Measurements from ENCODE around the gene TMEM86A.
"Not testable (repeated sequence)": the region's sequence is repeated elsewhere in the genome, so short reads cannot be mapped to it uniquely, and the experiment has no call there.

Gene TMEM86A

GRCh38 chr11:18698341-18699268, at the start of gene TMEM86A:
Gene TMEM86A (plus strand): TSS chr11:18698779. CDS start chr11:18698887, 108 bp downstream.
- DNase-seq (ENCODE audit: low read depth in 2 of 2), result peak; percentile 74 to 88

GRCh38 chr11:18650353-18650752, 48.2 kb upstream of the TMEM86A start:
- DNase-seq (ENCODE audit: low read depth in 2 of 2), result no peak

- DNase-seq (ENCODE audit: low read depth in 2 of 2), result no peak
Observed at GRCh38 chr11:18650859-18651557, 47.6 kb upstream of the TMEM86A start.

GRCh38 chr11:18657673-18658072, 40.9 kb upstream of the TMEM86A start:
- DNase-seq (ENCODE audit: low read depth in 2 of 2), result no peak

- DNase-seq (ENCODE audit: low read depth in 2 of 2), result not testable (repeated sequence)
Observed at GRCh38 chr11:18665353-18665872, 33.2 kb upstream of the TMEM86A start.

- DNase-seq (ENCODE audit: low read depth in 2 of 2), result no peak
Observed at GRCh38 chr11:18668131-18668530, 30.4 kb upstream of the TMEM86A start.

GRCh38 chr11:18669219-18669596, 29.4 kb upstream of the TMEM86A start:
- DNase-seq (ENCODE audit: low read depth in 2 of 2), result no peak

GRCh38 chr11:18669711-18670110, 28.9 kb upstream of the TMEM86A start:
- no peak for DNase-seq (ENCODE audit: low read depth in 2 of 2)

- peak in 1 of 2 donors; percentile 10 for DNase-seq (ENCODE audit: low read depth in 2 of 2)
Observed at GRCh38 chr11:18671246-18671645, 27.3 kb upstream of the TMEM86A start.

GRCh38 chr11:18672209-18672608, 26.4 kb upstream of the TMEM86A start:
- DNase-seq (ENCODE audit: low read depth in 2 of 2), result peak; percentile 19

- DNase-seq (ENCODE audit: low read depth in 2 of 2), result no peak
Observed at GRCh38 chr11:18676803-18677202, 21.8 kb upstream of the TMEM86A start.

GRCh38 chr11:18677560-18677959, 21.0 kb upstream of the TMEM86A start:
- no peak for DNase-seq (ENCODE audit: low read depth in 2 of 2)

- not testable (repeated sequence) for DNase-seq (ENCODE audit: low read depth in 2 of 2)
Observed at GRCh38 chr11:18681949-18682348, 16.6 kb upstream of the TMEM86A start.

- no peak for DNase-seq (ENCODE audit: low read depth in 2 of 2)
Observed at GRCh38 chr11:18682466-18682865, 16.1 kb upstream of the TMEM86A start.

- no peak for DNase-seq (ENCODE audit: low read depth in 2 of 2)
Observed at GRCh38 chr11:18684267-18684666, 14.3 kb upstream of the TMEM86A start.

GRCh38 chr11:18691467-18692140, 7.0 kb upstream of the TMEM86A start:
- DNase-seq (ENCODE audit: low read depth in 2 of 2), result not testable (repeated sequence)

GRCh38 chr11:18692941-18693760, 5.4 kb upstream of the TMEM86A start:
- DNase-seq (ENCODE audit: low read depth in 2 of 2), result no peak

- no peak for DNase-seq (ENCODE audit: low read depth in 2 of 2)
Observed at GRCh38 chr11:18696638-18697225, 1.8 kb upstream of the TMEM86A start.

GRCh38 chr11:18697576-18697975, 1.0 kb upstream of the TMEM86A start:
- DNase-seq (ENCODE audit: low read depth in 2 of 2), result no peak

GRCh38 chr11:18699269-18699596, 654 bp downstream of the TMEM86A start:
- DNase-seq (ENCODE audit: low read depth in 2 of 2), result no peak

- DNase-seq (ENCODE audit: low read depth in 2 of 2), result no peak
Observed at GRCh38 chr11:18699848-18700261, 1.3 kb downstream of the TMEM86A start.
